DMS79 treated with DMSO at 0.1 percent for 48 hours (cell line): Measurements from ENCODE around the gene OPN1MW2.
"Not testable (repeated sequence)": the region's sequence is repeated elsewhere in the genome, so short reads cannot be mapped to it uniquely, and the experiment has no call there.

ENCODE experiments used
- DNase-seq: peaks from one replicate; lab custom pipeline; 2025; lab: John Stamatoyannopoulos, UW

Gene OPN1MW2

DNA sequence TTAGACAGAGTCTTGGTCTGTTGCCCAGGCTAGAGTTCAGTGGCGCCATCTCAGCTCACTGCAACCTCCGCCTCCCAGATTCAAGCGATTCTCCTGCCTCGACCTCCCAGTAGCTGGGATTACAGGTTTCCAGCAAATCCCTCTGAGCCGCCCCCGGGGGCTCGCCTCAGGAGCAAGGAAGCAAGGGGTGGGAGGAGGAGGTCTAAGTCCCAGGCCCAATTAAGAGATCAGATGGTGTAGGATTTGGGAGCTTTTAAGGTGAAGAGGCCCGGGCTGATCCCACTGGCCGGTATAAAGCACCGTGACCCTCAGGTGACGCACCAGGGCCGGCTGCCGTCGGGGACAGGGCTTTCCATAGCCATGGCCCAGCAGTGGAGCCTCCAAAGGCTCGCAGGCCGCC, at the start of gene OPN1MW2:
Gene OPN1MW2, plus strand, starts transcription at position 301 of the 400 bp plus-strand sequence. Its CDS starts 60 bp downstream, at position 361.
- not testable (repeated sequence) for DNase-seq

DNA sequence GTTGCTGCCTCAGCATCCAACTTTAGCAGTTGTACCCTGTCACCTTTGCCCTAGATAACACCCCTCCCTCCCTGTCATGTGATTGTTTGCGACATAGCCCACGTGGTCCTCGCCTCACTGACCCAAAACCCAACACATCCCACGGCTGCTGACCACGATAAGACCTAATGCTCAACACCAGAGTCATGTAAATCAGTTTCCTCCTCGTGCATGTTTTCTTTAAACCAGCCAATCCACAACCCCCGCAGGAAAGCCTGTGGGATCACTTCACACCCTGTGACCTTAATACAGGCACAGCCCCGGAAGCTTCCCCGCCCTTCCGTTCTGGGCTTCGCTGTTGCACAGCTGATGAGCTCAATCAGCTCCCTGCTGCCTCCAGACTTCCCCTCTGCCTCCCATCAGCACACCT, 47.0 kb upstream of the OPN1MW2 start:
- DNase-seq: not testable (repeated sequence)

DNA sequence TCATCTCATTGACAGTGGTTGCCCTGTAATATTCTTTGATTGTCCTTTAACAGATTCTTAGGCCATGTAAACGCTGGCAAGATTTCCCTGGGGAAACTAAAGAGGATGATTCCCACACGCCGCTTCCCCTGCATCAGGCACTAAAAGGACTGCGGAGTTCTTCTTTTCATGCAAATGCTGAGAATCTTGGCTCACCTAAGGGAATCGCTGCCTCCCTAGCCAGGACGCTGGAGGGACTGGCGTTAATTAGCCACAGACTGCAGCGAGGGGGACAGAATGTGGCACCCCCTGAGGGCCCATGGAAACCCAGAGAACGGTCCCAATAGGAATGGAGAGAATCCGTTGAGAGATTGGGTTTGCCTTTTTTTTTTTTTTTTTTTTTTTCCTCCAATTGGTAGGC, 45.2 kb upstream of the OPN1MW2 start:
- not testable (repeated sequence) for DNase-seq

DNA sequence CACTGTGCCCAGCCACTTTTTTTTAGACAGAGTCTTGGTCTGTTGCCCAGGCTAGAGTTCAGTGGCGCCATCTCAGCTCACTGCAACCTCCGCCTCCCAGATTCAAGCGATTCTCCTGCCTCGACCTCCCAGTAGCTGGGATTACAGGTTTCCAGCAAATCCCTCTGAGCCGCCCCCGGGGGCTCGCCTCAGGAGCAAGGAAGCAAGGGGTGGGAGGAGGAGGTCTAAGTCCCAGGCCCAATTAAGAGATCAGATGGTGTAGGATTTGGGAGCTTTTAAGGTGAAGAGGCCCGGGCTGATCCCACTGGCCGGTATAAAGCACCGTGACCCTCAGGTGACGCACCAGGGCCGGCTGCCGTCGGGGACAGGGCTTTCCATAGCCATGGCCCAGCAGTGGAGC, 37.3 kb upstream of the OPN1MW2 start, which contains the start of gene OPN1MW:
Gene OPN1MW, plus strand, starts transcription at position 301 of the 400 bp plus-strand sequence. Its CDS starts 82 bp downstream, at position 383.
- not testable (repeated sequence) for DNase-seq

DNA sequence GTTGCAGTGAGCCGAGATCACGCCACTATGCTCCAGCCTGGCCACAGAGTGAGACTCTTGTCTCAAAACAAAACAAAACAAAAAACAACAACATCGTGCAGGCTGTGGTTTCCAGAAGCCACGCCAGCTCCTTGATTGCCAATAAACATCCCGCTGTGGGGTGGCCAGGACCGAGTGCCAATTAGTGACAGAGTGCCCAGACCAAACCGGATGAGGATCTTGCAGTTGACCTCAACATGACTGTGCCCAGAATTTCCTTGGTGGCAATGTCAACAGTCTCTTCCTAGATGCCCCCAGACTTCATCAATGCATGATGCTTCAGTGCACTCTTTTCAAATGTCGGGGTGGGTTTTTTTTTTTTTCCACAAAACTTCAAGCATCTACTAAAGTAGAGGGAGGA, 35.8 kb upstream of the OPN1MW2 start:
- DNase-seq: not testable (repeated sequence)

DNA sequence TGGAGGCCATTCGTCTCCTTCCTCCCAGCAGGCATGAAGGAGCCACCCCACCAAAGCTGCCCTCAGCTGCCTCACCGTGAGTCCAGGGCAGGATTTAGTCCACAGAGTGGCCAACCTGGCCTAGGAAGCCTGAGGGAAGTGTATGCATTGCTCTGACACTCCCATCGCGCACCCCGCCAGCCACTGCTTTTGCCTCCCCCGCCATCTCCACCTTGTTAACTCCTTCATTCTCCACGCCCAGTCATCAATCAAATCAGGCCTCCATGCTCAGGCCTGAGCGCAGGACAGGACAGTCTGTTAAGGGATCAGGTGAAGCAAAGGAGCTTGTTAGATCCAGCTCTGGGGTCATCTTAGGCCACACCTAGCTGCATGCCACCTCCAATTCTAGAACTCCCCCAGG, 26.7 kb upstream of the OPN1MW2 start:
- DNase-seq: not testable (repeated sequence)

DNA sequence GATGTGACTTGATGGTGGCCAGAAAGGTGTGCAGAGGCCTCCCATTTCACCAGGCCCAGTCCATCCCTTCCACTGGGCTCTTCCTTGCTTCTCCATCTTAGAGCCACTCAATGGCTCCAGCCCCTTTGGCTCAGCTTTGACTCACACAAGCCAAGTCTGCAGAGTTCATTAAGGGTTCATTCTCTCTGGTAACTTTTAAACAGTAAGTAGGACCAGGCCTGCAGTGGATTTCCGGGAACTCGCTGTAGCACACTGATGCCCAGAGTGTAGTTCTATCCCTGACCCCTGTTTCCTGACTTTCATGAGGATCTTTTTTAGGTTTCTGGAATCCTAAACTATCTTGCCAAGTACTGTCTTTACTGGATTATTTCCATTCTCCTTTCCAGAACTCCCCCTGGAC, 25.2 kb upstream of the OPN1MW2 start:
- DNase-seq: not testable (repeated sequence)

DNA sequence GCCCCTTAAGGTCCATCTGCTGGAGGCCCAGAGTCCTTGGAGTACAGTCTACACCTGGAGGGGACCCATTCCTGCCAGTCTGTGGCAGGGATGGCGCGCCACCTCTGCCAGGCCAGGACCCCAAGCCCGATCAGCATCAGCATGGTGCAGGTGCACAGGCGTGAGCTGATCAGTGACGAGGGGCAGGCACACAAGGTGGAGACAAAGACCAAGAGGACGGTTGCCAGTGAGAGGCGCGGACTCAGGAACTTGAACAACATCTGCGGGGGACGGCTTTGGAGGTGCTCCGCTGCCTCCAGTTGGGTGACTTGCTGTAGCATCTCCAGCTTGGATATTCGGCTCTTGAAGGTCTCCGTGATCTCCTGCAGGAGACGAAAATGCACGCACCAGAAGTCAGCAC, 23.1 kb upstream of the OPN1MW2 start:
- DNase-seq: not testable (repeated sequence)

DNA sequence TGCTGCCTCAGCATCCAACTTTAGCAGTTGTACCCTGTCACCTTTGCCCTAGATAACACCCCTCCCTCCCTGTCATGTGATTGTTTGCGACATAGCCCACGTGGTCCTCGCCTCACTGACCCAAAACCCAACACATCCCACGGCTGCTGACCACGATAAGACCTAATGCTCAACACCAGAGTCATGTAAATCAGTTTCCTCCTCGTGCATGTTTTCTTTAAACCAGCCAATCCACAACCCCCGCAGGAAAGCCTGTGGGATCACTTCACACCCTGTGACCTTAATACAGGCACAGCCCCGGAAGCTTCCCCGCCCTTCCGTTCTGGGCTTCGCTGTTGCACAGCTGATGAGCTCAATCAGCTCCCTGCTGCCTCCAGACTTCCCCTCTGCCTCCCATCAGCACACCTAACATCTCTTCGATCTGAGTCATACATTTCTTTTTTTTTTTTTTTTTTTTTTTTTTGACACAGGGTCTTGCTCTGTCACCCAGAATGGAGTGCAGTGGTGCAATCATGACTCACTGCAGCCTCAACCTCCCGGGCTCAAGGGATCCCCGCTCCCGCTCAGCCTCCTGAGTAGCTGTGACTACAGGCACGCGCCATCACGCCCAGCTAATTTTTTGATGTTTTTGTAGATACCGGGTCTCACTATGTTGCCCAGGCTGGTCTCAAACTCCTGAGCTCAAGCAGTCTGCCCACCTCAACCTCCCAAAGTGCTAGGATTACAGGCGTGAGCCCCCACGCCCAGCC, 9.7 kb upstream of the OPN1MW2 start:
- DNase-seq: not testable (repeated sequence)

DNA sequence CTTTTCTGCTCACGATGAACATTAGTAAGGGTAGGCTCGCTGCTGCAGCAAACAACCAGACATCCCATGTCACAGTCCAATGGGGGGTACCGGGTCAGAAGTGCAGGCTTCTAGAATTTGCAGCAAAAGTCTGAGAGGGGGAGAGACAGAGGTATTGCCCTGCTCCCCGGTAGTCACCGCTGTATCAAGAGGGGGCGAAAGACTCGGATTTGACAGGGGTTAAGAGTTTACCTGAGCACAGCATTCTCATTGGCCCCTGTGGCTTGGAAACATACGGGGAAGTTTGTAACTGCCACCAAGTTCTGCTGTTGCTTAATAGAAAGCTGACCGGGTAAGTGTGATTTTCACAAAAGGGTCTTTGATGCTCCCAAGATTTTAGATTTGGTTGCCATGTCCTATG, 8.5 kb upstream of the OPN1MW2 start:
- not testable (repeated sequence) for DNase-seq

DNA sequence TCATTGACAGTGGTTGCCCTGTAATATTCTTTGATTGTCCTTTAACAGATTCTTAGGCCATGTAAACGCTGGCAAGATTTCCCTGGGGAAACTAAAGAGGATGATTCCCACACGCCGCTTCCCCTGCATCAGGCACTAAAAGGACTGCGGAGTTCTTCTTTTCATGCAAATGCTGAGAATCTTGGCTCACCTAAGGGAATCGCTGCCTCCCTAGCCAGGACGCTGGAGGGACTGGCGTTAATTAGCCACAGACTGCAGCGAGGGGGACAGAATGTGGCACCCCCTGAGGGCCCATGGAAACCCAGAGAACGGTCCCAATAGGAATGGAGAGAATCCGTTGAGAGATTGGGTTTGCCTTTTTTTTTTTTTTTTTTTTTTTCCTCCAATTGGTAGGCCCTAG, 8.1 kb upstream of the OPN1MW2 start:
- DNase-seq: not testable (repeated sequence)

DNA sequence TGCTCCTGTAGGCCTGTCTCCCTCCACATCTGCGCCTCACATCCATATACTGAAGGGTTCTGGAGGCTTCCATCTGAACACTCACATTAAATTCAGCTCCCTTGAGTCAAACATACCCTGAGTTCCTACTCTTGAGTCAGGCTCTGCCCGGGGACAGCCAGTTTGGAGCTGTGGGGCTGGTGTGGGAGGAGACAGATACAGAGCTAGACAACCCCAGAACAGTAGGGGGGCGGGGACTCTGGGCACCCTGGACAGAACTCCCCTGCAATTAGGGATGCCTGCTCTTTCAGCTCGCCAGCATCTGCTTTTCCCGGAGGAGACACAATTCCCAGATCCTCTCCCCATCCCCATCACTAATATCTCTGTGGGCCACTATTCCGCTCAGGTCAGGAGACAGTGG, 5.7 kb downstream of the OPN1MW2 start:
- DNase-seq: not testable (repeated sequence)

DNA sequence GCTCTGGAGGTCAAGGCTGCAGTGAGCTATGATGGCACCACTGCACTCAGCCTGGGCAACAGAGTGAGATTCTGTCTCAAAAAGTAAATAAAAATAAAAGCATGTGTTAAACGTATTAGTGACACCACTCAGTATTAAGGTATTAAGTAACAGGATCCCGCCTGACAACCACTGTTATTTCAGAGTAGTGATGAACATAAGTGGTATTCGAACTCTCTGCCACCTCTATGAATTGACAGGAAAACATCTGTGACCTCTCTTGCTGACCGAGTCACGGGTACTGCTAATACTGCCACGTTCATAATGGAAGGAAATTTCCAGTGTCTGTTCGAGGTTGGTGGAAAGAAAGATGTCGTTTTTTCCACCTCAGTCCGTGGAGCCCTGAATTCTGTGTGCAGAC, 7.2 kb downstream of the OPN1MW2 start:
- DNase-seq: not testable (repeated sequence)

DNA sequence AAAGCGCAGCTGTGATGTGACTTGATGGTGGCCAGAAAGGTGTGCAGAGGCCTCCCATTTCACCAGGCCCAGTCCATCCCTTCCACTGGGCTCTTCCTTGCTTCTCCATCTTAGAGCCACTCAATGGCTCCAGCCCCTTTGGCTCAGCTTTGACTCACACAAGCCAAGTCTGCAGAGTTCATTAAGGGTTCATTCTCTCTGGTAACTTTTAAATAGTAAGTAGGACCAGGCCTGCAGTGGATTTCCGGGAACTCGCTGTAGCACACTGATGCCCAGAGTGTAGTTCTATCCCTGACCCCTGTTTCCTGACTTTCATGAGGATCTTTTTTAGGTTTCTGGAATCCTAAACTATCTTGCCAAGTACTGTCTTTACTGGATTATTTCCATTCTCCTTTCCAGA, 11.9 kb downstream of the OPN1MW2 start:
- DNase-seq: not testable (repeated sequence)

DNA sequence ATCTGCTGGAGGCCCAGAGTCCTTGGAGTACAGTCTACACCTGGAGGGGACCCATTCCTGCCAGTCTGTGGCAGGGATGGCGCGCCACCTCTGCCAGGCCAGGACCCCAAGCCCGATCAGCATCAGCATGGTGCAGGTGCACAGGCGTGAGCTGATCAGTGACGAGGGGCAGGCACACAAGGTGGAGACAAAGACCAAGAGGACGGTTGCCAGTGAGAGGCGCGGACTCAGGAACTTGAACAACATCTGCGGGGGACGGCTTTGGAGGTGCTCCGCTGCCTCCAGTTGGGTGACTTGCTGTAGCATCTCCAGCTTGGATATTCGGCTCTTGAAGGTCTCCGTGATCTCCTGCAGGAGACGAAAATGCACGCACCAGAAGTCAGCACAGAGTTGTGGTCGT, 14.1 kb downstream of the OPN1MW2 start:
- DNase-seq: not testable (repeated sequence)

DNA sequence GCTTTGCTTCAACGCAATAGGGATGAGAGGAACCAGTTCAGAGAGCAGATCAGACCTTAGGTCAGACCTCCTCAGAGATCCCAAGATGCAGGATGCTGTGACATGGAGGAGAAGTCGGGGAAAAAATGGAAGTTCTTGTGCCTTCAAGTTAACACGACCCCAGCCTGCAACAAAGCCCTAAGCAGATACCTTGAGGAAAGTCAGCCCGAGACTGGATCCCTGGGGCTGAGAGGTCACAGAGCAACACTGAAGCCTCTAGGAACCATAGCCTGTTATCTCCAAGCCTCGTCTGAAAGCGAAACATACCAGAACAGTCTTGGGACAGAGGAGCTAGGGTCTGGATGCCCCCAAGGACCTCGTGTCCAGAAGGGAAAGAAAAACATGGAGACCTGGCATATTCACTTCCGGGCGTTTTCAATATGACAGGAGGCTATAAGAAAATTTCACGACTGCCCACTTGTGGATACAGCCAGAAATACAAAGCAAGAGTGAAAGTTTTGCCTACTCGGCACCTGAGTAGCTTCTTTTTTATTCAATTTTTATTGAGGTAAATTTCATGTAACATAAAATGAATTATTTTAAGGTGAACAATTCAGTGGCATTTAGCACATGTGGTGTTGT, 19.5 kb downstream of the OPN1MW2 start:
- DNase-seq: not testable (repeated sequence)

DNA sequence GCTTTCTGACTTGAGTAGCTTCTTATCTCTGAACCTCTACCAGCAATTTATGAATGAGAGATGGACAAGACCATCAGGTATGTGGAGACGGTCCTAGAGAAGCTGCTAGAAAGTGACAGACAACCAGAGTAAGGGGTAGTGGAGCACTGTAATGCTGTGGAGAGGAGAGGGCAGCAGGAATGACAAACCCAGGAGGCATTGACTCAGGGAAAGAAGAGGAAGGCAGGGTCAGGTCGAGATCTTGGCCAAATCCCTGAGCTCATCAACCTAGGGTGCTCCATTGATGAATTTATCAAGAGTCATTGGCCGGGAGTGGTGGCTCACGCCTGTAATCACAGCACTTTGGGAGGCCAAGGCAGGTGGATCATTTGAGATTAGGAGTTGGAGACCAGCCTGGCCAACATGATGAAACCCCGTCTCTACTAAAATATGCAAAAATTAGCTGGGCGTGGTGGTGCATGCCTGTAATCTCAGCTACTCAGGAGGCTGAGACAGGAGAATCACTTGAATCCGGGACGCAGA, 20.5 kb downstream of the OPN1MW2 start:
- DNase-seq: not testable (repeated sequence)

DNA sequence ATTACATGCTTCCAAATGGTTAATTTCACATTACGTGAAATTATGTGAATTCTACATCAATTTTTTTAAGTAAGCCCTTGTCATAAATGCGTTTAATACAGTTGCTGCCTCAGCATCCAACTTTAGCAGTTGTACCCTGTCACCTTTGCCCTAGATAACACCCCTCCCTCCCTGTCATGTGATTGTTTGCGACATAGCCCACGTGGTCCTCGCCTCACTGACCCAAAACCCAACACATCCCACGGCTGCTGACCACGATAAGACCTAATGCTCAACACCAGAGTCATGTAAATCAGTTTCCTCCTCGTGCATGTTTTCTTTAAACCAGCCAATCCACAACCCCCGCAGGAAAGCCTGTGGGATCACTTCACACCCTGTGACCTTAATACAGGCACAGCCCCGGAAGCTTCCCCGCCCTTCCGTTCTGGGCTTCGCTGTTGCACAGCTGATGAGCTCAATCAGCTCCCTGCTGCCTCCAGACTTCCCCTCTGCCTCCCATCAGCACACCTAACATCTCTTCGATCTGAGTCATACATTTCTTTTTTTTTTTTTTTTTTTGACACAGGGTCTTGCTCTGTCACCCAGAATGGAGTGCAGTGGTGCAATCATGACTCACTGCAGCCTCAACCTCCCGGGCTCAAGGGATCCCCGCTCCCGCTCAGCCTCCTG, 28.0 kb downstream of the OPN1MW2 start:
- DNase-seq: not testable (repeated sequence)

DNA sequence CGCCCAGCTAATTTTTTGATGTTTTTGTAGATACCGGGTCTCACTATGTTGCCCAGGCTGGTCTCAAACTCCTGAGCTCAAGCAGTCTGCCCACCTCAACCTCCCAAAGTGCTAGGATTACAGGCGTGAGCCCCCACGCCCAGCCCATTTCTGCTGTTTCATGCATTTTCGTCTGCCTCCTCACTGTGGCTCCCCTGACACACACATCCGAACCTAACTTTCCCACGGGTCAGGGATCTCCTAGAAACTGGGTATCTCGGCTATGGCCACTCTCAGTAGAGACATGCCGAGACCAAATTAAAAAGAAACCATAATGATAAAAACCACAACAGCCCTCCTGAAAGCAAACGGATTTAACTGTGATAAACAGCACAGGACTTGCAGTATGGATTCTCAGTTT, 28.5 kb downstream of the OPN1MW2 start:
- not testable (repeated sequence) for DNase-seq

DNA sequence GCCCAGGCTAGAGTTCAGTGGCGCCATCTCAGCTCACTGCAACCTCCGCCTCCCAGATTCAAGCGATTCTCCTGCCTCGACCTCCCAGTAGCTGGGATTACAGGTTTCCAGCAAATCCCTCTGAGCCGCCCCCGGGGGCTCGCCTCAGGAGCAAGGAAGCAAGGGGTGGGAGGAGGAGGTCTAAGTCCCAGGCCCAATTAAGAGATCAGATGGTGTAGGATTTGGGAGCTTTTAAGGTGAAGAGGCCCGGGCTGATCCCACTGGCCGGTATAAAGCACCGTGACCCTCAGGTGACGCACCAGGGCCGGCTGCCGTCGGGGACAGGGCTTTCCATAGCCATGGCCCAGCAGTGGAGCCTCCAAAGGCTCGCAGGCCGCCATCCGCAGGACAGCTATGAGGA, 37.7 kb downstream of the OPN1MW2 start, which contains the start of gene OPN1MW3:
Gene OPN1MW3, plus strand, starts transcription at position 301 of the 400 bp plus-strand sequence. Its CDS starts 38 bp downstream, at position 339.
- not testable (repeated sequence) for DNase-seq

DNA sequence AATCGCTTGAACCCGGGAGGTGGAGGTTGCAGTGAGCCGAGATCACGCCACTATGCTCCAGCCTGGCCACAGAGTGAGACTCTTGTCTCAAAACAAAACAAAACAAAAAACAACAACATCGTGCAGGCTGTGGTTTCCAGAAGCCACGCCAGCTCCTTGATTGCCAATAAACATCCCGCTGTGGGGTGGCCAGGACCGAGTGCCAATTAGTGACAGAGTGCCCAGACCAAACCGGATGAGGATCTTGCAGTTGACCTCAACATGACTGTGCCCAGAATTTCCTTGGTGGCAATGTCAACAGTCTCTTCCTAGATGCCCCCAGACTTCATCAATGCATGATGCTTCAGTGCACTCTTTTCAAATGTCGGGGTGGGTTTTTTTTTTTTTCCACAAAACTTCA, 39.2 kb downstream of the OPN1MW2 start:
- DNase-seq: not testable (repeated sequence)

DNA sequence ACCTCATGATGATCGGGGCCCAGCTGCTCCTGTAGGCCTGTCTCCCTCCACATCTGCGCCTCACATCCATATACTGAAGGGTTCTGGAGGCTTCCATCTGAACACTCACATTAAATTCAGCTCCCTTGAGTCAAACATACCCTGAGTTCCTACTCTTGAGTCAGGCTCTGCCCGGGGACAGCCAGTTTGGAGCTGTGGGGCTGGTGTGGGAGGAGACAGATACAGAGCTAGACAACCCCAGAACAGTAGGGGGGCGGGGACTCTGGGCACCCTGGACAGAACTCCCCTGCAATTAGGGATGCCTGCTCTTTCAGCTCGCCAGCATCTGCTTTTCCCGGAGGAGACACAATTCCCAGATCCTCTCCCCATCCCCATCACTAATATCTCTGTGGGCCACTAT, 43.5 kb downstream of the OPN1MW2 start:
- DNase-seq: not testable (repeated sequence)
